AG09319 (cell line): ENCODE measurements around the gene KBTBD12.
"Not testable (repeated sequence)": the region's sequence is repeated elsewhere in the genome, so short reads cannot be mapped to it uniquely, and the experiment has no call there.

ENCODE experiments used
- DNase-seq: peaks from one replicate; pipeline ENCODE4 v3.0.0-alpha.2; 2010; ENCODE audit warnings: low read depth; ENCODE audit errors: extremely low read depth
- CTCF ChIP-seq: IDR thresholded peaks from 2 replicates; pipeline ENCODE4 v1.5.1; 2011; ENCODE audit warnings: low read depth, mild to moderate bottlenecking, inconsistent platforms, low read length, moderate library complexity

KBTBD12 gene

GRCh38 chr3:127903611-127904375 is 11.2 kb upstream of the KBTBD12 start:
- DNase-seq = no peak

GRCh38 chr3:127905556-127905955 is 9.5 kb upstream of the KBTBD12 start:
- DNase-seq = no peak
- no peak for TF ChIP-seq CTCF

More at GRCh38 chr3:127903611-127904375, 11.2 kb upstream of the KBTBD12 start:
- TF ChIP-seq CTCF = no peak

- DNase-seq = not testable (repeated sequence)
Measured at GRCh38 chr3:127906653-127907052, 8.4 kb upstream of the KBTBD12 start.

- DNase-seq = no peak
- TF ChIP-seq CTCF = no peak
Measured at GRCh38 chr3:127908202-127908601, 6.8 kb upstream of the KBTBD12 start.

GRCh38 chr3:127908951-127909350 is 6.1 kb upstream of the KBTBD12 start:
- TF ChIP-seq CTCF = no peak
- no peak for DNase-seq

GRCh38 chr3:127909646-127910045 is 5.4 kb upstream of the KBTBD12 start:
- no peak for DNase-seq
- TF ChIP-seq CTCF = no peak

GRCh38 chr3:127911421-127911931 is 3.6 kb upstream of the KBTBD12 start:
- no peak for DNase-seq
- TF ChIP-seq CTCF = no peak

GRCh38 chr3:127913841-127914240 is 1.2 kb upstream of the KBTBD12 start:
- DNase-seq = not testable (repeated sequence)
